Osteocyte (in vitro differentiated cells): ENCODE results near the gene TMEM165. TPM values are rescaled to one million over a fixed set of nuclear protein-coding genes. Genes with fewer than 3 reads are reported as not detected.

Experiments
- DNase-seq: peaks from one replicate; pipeline ENCODE4 v3.0.0; 2021; ENCODE audit warnings: mixed read lengths; ENCODE audit not compliant: unreplicated experiment; ENCODE audit errors: extremely low spot score
- H3K27ac Mint-ChIP-seq: one replicate; pipeline ENCODE4 v1.8.0; 2021; ENCODE audit warnings: mild to moderate bottlenecking, mixed read lengths; ENCODE audit not compliant: unreplicated experiment
- H3K27me3 Mint-ChIP-seq: one replicate; pipeline ENCODE4 v1.8.0; 2021; ENCODE audit warnings: mixed read lengths; ENCODE audit not compliant: unreplicated experiment
- H3K36me3 Mint-ChIP-seq: one replicate; pipeline ENCODE4 v1.8.0; 2021; ENCODE audit warnings: mixed read lengths; ENCODE audit not compliant: unreplicated experiment
- H3K4me1 Mint-ChIP-seq: one replicate; pipeline ENCODE4 v1.8.0; 2021; ENCODE audit warnings: mixed read lengths; ENCODE audit not compliant: unreplicated experiment
- H3K4me3 Mint-ChIP-seq: one replicate; pipeline ENCODE4 v1.8.0; 2021; ENCODE audit warnings: mild to moderate bottlenecking, moderate library complexity, mixed read lengths; ENCODE audit not compliant: unreplicated experiment
- H3K9me3 Mint-ChIP-seq: one replicate; pipeline ENCODE4 v1.8.0; 2021; ENCODE audit warnings: mixed read lengths; ENCODE audit not compliant: unreplicated experiment
- total RNA-seq: library from RNA; stranded (reverse); gene quantifications from 2 replicates; pipeline ENCODE4 v1.2.1, GENCODE V29; 2021
- TF ChIP-seq, protein P1 (sequence below): fragments of 200-600 bp; sonication (generic); IDR thresholded peaks from 2 replicates; pipeline ENCODE4 v1.5.0; 2021; ENCODE audit warnings: antibody characterized with exemption, mild to moderate bottlenecking, moderate library complexity

Gene TMEM165
- total RNA-seq, 1 donor from 2014 or later, result 102 TPM

GRCh38 chr4:55437356-55437796, 41.6 kb downstream of the TMEM165 start:
- Mint-ChIP-seq H3K27ac (no peak overlapping the region), H3K36me3 (peaks cover 42% of the 10 kb centered on the region), H3K9me3 (no peaks in the 10 kb centered on the region), H3K27me3 (no peaks in the 10 kb centered on the region), H3K4me3 (no peak overlapping the region), H3K4me1 (no peaks in the 10 kb centered on the region)
- TF ChIP-seq, protein P1, sequence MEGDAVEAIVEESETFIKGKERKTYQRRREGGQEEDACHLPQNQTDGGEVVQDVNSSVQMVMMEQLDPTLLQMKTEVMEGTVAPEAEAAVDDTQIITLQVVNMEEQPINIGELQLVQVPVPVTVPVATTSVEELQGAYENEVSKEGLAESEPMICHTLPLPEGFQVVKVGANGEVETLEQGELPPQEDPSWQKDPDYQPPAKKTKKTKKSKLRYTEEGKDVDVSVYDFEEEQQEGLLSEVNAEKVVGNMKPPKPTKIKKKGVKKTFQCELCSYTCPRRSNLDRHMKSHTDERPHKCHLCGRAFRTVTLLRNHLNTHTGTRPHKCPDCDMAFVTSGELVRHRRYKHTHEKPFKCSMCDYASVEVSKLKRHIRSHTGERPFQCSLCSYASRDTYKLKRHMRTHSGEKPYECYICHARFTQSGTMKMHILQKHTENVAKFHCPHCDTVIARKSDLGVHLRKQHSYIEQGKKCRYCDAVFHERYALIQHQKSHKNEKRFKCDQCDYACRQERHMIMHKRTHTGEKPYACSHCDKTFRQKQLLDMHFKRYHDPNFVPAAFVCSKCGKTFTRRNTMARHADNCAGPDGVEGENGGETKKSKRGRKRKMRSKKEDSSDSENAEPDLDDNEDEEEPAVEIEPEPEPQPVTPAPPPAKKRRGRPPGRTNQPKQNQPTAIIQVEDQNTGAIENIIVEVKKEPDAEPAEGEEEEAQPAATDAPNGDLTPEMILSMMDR, result no peak
- no peak for DNase-seq

DNA sequence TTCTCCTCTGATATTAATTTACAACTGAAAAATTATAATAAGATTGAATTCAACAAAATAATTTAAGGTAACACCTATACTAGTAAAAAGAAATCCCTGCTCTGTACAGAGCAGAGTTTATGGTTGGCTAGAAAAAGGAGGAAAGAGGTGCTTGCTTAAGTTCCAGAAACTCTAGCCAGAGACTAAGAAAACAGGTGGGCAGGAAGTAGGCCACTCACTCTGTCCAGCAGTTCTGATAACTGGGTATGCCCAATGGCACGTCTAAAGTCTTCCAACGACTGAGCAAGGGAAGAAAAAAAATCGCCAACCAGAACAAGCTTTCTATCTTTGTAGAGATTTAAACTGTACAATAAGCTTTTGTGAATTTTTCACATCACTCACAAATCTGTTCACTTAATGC, 42.1 kb downstream of the TMEM165 start:
- H3K27me3 Mint-ChIP-seq, result no peaks in the 10 kb centered on the region
- no peak for DNase-seq
- H3K4me3 Mint-ChIP-seq, result no peak overlapping the region
- H3K36me3 Mint-ChIP-seq, result peaks cover 46% of the 10 kb centered on the region
- no peak overlapping the region for H3K27ac Mint-ChIP-seq
- no peaks in the 10 kb centered on the region for H3K4me1 Mint-ChIP-seq
- no peaks in the 10 kb centered on the region for H3K9me3 Mint-ChIP-seq
- TF ChIP-seq, protein P1, result no peak

- H3K4me3 Mint-ChIP-seq, result no peak overlapping the region
- TF ChIP-seq, protein P1, result no peak
- H3K27me3 Mint-ChIP-seq, result no peaks in the 10 kb centered on the region
- H3K36me3 Mint-ChIP-seq, result peaks cover 43% of the 10 kb centered on the region
- no peak for DNase-seq
- no peaks in the 10 kb centered on the region for H3K9me3 Mint-ChIP-seq
- no peaks in the 10 kb centered on the region for H3K4me1 Mint-ChIP-seq
- peak overlapping the region; percentile 29 for H3K27ac Mint-ChIP-seq
These were observed 42.6 kb downstream of the TMEM165 start for GRCh38 chr4:55438314-55438713.

DNA sequence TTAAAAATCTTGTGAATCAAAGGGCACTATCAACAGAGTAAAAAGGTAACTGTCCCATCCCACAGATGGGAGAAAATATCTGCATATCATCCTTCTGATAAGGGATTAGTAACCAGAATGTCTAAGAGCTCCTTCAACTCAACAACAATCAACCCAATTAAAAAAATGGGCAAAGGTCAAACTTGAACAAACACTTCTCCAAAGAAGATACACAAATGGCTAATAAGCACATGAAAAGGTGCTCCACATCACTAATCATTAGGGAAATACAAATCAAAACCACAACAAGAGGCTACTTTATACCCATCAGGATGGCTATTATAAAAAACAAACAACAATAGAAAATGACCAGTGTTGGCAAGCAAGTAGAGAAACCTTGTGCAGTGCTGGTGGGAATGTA, 43.3 kb downstream of the TMEM165 start:
- H3K36me3 Mint-ChIP-seq, result peaks cover 46% of the 10 kb centered on the region
- no peak overlapping the region for H3K27ac Mint-ChIP-seq
- DNase-seq, result no peak
- H3K4me1 Mint-ChIP-seq, result no peaks in the 10 kb centered on the region
- TF ChIP-seq, protein P1, result no peak
- H3K4me3 Mint-ChIP-seq, result no peak overlapping the region
- H3K27me3 Mint-ChIP-seq, result no peaks in the 10 kb centered on the region
- no peaks in the 10 kb centered on the region for H3K9me3 Mint-ChIP-seq

DNA sequence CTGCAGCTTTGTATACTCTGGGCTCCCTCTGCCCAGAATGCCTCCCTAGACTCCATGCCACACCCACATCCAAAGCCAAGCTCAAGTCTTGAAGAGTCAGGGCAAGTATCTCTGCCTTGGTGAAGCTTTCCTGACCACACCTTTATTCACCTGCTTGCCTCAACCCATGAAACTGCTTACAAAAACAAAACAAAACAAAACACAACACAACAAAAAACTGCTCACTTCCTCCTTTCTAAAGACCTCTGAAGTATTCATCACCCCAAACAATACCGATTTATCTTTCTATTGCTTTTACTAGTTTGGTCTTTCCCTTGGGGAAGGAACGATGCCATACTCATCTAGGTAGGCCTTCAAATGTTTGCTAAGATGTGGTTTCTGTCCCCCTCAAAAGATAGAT, 45.0 kb downstream of the TMEM165 start:
- no peak overlapping the region for H3K4me3 Mint-ChIP-seq
- DNase-seq, result no peak
- H3K4me1 Mint-ChIP-seq, result no peaks in the 10 kb centered on the region
- no peak overlapping the region for H3K27ac Mint-ChIP-seq
- TF ChIP-seq, protein P1, result no peak
- H3K9me3 Mint-ChIP-seq, result no peaks in the 10 kb centered on the region
- no peaks in the 10 kb centered on the region for H3K27me3 Mint-ChIP-seq
- H3K36me3 Mint-ChIP-seq, result peaks cover 35% of the 10 kb centered on the region
